ENCODE results near the gene MEDAG. TPM values are rescaled to one million over a fixed set of nuclear protein-coding genes. Genes with fewer than 3 reads are reported as not detected.

Gene MEDAG
- polyA plus RNA-seq, 4 donors, result 0.34 to 21.4 (median 1.6) TPM

DNA sequence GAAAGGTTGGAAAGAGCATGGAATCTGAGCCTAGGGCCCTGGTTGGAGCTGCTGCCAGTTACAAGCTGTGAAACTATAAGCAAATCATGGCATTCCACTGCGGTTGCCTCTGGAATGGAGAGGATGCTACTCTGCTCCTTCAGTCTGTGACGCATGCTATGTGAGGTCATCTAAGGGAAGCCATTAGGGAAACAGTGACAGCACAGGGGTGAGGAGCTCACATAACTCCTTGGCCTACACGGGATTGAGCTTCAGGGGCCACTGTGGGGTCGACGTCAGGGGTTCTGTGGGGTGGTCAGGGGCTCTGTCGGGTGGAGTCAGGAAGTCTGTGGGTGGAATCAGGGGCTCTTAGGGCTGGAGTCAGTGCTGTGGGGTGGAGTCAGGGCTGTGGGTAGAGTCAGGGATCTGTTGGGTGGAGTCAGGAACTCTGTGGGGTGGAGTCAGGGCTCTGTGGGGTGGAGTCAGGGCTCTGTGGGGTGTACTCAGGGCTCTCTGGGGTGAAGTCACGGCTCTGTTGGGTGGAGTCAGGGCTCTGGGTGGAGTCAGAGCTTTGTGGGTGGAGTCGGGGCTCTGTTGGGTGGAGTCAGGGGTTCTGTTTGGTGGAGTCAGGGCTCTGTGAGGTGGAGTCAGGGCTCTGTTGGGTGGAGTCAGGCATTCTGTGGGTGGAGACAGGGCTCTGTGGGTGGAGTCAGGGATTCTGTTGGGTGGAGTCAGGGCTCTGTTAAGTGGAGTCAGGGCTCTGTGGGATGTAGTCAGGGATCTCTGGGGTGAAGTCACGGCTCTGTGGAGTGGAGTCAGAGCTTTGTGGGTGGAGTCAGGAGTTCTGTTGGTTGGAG, 35.8 kb upstream of the MEDAG start:
- peak; percentile 37 to 51 for DNase-seq
- Histone ChIP-seq H3K36me3 (ENCODE audit: control insufficient read depth in 3 of 3, insufficient read depth in 2 of 3, low read depth in 1 of 3, low read length in 3 of 3) (no peaks in the 10 kb centered on the region), H3K27me3 (ENCODE audit: control insufficient read depth in 3 of 3, insufficient read depth in 3 of 3, low read length in 3 of 3) (no peaks in the 10 kb centered on the region), H3K4me1 (ENCODE audit: control insufficient read depth in 3 of 3, insufficient read depth in 2 of 3, low read depth in 1 of 3, low read length in 2 of 3) (peaks cover 0 to 11% (median 3%) of the 10 kb centered on the region in 3 donors), H3K9me3 (ENCODE audit: control insufficient read depth in 2 of 2, insufficient read depth in 1 of 2, low read depth in 1 of 2, low read length in 1 of 2) (no peaks in the 10 kb centered on the region), H3K4me3 (ENCODE audit: low read depth in 1 of 3, low read length in 3 of 3) (no peak overlapping the region), H3K27ac (ENCODE audit: low read depth in 1 of 3, low read length in 2 of 3) (peak overlapping the region in 2 of 3 donors; percentile 53 to 84)
- 56 to 74% (median 69%) methylated on average over 9 of the region's 9 CpGs for WGBS, 3 donors
- FAIRE-seq, result no peak

DNA sequence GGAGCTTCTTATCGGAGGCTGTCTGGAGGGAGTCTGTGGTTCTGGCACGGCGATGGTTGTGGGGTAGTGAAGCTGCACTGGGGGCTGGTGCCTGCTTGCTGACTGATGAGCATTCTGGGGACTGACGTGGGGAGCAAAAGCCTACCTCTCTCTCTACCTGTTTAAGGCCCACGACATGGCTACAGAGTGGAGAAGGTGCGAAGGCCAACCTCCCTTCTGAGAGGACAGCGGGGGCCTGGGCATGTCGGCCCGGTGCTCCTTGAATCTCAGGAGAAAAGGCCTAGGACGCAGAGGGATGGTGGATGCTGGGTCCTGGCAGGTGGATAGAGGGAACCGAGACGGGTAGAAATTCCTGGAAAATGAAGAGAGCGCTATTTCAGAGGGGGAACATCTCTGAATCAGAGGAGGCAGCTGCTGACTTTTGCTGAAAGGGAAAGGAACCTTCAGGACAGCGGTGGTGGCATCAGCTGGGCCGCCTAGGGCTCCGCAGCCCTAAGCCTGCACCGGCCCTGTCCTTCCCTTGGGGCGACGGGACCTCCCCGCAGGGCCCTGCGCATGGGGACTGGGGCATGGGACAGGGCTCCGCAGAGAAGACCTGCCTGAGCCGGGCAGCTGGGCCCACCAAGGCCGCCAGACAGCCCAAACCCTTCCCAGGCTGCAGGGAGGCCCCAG, 35.0 kb upstream of the MEDAG start:
- Histone ChIP-seq H3K4me1 (ENCODE audit: control insufficient read depth in 3 of 3, insufficient read depth in 2 of 3, low read depth in 1 of 3, low read length in 2 of 3) (peaks cover 0 to 7% (median 3%) of the 10 kb centered on the region in 3 donors), H3K9me3 (ENCODE audit: control insufficient read depth in 2 of 2, insufficient read depth in 1 of 2, low read depth in 1 of 2, low read length in 1 of 2) (no peaks in the 10 kb centered on the region), H3K27ac (ENCODE audit: low read depth in 1 of 3, low read length in 2 of 3) (peak overlapping the region in 2 of 3 donors; percentile 50 to 84), H3K4me3 (ENCODE audit: low read depth in 1 of 3, low read length in 3 of 3) (no peak overlapping the region), H3K27me3 (ENCODE audit: control insufficient read depth in 3 of 3, insufficient read depth in 3 of 3, low read length in 3 of 3) (no peaks in the 10 kb centered on the region), H3K36me3 (ENCODE audit: control insufficient read depth in 3 of 3, insufficient read depth in 2 of 3, low read depth in 1 of 3, low read length in 3 of 3) (no peaks in the 10 kb centered on the region)
- WGBS, 3 donors, result 95 to 96% (median 96%) methylated on average over 19 to 24 of the region's 24 CpGs
- no peak for DNase-seq
- no peak for FAIRE-seq

DNA sequence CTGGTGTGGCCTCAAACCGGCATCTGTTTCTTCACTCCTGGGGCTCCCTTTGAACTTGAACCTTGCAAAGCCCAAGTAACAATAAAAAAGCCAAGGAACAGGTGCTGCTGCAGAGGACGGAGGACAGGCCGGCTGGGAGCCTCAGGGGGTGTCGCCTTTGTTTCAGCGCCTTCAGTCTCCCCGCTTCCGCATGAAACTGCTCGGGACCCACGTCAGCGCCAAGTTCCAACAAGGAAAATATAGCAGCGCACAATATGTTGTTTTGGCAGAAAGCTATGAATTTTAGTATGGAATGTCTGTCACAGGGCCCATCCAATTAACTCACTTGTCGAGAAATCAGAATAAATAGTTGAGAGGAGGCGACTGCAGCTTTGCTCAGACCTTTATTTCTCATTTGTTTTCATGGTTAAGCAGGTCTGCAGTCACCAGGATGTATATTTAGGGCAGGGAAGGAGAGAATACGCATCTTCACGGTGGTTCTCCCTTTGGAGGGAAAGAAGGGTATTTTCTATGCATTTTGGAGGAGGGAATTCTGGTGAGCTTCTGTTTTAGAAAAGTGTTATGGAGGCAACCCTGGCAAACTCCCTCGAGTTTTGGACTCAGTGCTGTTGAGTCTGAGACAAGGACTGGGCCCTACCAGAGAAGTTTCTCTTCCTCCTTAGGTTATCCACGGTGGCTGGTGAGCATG, 34.3 kb upstream of the MEDAG start:
- Histone ChIP-seq H3K27me3 (ENCODE audit: control insufficient read depth in 3 of 3, insufficient read depth in 3 of 3, low read length in 3 of 3) (no peaks in the 10 kb centered on the region), H3K36me3 (ENCODE audit: control insufficient read depth in 3 of 3, insufficient read depth in 2 of 3, low read depth in 1 of 3, low read length in 3 of 3) (no peaks in the 10 kb centered on the region), H3K9me3 (ENCODE audit: control insufficient read depth in 2 of 2, insufficient read depth in 1 of 2, low read depth in 1 of 2, low read length in 1 of 2) (no peaks in the 10 kb centered on the region), H3K4me3 (ENCODE audit: low read depth in 1 of 3, low read length in 3 of 3) (no peak overlapping the region), H3K27ac (ENCODE audit: low read depth in 1 of 3, low read length in 2 of 3) (peak overlapping the region in 1 of 3 donors; percentile 27), H3K4me1 (ENCODE audit: control insufficient read depth in 3 of 3, insufficient read depth in 2 of 3, low read depth in 1 of 3, low read length in 2 of 3) (peaks cover 0 to 7% (median 3%) of the 10 kb centered on the region in 3 donors)
- DNase-seq, result no peak
- WGBS, 3 donors, result 80 to 84% (median 83%) methylated on average over 17 of the region's 17 CpGs
- FAIRE-seq, result no peak

DNA sequence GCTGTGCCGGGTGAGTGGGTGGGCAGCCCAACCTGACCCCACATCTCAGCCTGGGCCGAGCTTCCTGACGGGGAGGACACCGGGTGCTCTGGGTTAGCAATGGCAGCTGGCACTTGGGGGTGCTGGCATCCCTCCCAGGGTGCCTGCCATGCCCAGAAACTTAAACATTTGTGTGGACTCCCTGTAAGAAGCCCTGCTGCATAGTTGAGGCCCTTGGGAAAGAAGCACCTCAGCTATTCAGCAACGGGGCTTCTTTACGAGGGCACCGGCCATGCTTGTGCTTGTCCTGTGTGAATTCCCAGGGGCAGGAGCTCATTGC, 33.8 kb upstream of the MEDAG start:
- WGBS, 3 donors, result 86 to 90% (median 86%) methylated on average over 7 of the region's 7 CpGs
- no peak overlapping the region for H3K4me3 ChIP-seq (ENCODE audit: low read depth in 1 of 3, low read length in 3 of 3)
- FAIRE-seq, result no peak
- no peaks in the 10 kb centered on the region for H3K36me3 ChIP-seq (ENCODE audit: control insufficient read depth in 3 of 3, insufficient read depth in 2 of 3, low read depth in 1 of 3, low read length in 3 of 3)
- no peak for DNase-seq
- H3K9me3 ChIP-seq (ENCODE audit: control insufficient read depth in 2 of 2, insufficient read depth in 1 of 2, low read depth in 1 of 2, low read length in 1 of 2), result no peaks in the 10 kb centered on the region
- H3K27me3 ChIP-seq (ENCODE audit: control insufficient read depth in 3 of 3, insufficient read depth in 3 of 3, low read length in 3 of 3), result no peaks in the 10 kb centered on the region
- peak overlapping the region in 1 of 3 donors; percentile 27 for H3K27ac ChIP-seq (ENCODE audit: low read depth in 1 of 3, low read length in 2 of 3)
- peaks cover 0 to 7% (median 3%) of the 10 kb centered on the region in 3 donors for H3K4me1 ChIP-seq (ENCODE audit: control insufficient read depth in 3 of 3, insufficient read depth in 2 of 3, low read depth in 1 of 3, low read length in 2 of 3)

- peak overlapping the region in 1 of 3 donors; percentile 27 for H3K27ac ChIP-seq (ENCODE audit: low read depth in 1 of 3, low read length in 2 of 3)
- H3K9me3 ChIP-seq (ENCODE audit: control insufficient read depth in 2 of 2, insufficient read depth in 1 of 2, low read depth in 1 of 2, low read length in 1 of 2), result no peaks in the 10 kb centered on the region
- H3K36me3 ChIP-seq (ENCODE audit: control insufficient read depth in 3 of 3, insufficient read depth in 2 of 3, low read depth in 1 of 3, low read length in 3 of 3), result no peaks in the 10 kb centered on the region
- H3K4me1 ChIP-seq (ENCODE audit: control insufficient read depth in 3 of 3, insufficient read depth in 2 of 3, low read depth in 1 of 3, low read length in 2 of 3), result peaks cover 0 to 7% (median 3%) of the 10 kb centered on the region in 3 donors
- no peak overlapping the region for H3K4me3 ChIP-seq (ENCODE audit: low read depth in 1 of 3, low read length in 3 of 3)
- no peak for FAIRE-seq
- 31 to 56% (median 51%) methylated on average over 6 of the region's 6 CpGs for WGBS, 3 donors
- peak in 1 of 2 donors; percentile 34 for DNase-seq
- no peaks in the 10 kb centered on the region for H3K27me3 ChIP-seq (ENCODE audit: control insufficient read depth in 3 of 3, insufficient read depth in 3 of 3, low read length in 3 of 3)
Measured at GRCh38 chr13:30872685-30873461, 33.2 kb upstream of the MEDAG start.

DNA sequence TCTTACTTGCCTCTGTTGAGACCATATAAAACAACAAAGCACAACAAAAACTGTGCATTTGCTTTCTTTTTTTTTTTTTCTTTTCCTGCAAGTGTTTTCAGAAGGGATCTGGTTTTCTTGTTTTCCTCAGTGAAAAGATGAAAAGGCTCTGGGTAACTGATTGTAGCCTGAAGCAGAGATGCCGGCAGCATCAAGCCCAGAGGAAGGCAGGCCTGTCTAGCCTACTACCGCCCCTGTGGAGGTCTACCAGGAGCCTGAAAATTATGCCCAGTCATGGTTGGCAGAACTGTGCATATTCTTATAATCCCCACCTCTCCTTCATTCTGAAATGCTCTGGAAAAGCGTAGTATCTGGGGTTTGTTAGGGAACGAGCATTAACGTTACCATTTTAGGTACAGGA, 32.6 kb upstream of the MEDAG start:
- Histone ChIP-seq H3K4me1 (ENCODE audit: control insufficient read depth in 3 of 3, insufficient read depth in 2 of 3, low read depth in 1 of 3, low read length in 2 of 3) (peaks cover 0 to 7% (median 3%) of the 10 kb centered on the region in 3 donors), H3K4me3 (ENCODE audit: low read depth in 1 of 3, low read length in 3 of 3) (no peak overlapping the region), H3K27ac (ENCODE audit: low read depth in 1 of 3, low read length in 2 of 3) (peak overlapping the region in 1 of 3 donors; percentile 40), H3K36me3 (ENCODE audit: control insufficient read depth in 3 of 3, insufficient read depth in 2 of 3, low read depth in 1 of 3, low read length in 3 of 3) (no peaks in the 10 kb centered on the region), H3K27me3 (ENCODE audit: control insufficient read depth in 3 of 3, insufficient read depth in 3 of 3, low read length in 3 of 3) (no peaks in the 10 kb centered on the region), H3K9me3 (ENCODE audit: control insufficient read depth in 2 of 2, insufficient read depth in 1 of 2, low read depth in 1 of 2, low read length in 1 of 2) (no peaks in the 10 kb centered on the region)
- WGBS, 3 donors, result 86 to 96% (median 90%) methylated on average over 5 of the region's 5 CpGs
- no peak for DNase-seq
- no peak for FAIRE-seq

GRCh38 chr13:30874111-30874510, 32.0 kb upstream of the MEDAG start:
- Histone ChIP-seq H3K4me1 (ENCODE audit: control insufficient read depth in 3 of 3, insufficient read depth in 2 of 3, low read depth in 1 of 3, low read length in 2 of 3) (peaks cover 0 to 7% (median 3%) of the 10 kb centered on the region in 3 donors), H3K9me3 (ENCODE audit: control insufficient read depth in 2 of 2, insufficient read depth in 1 of 2, low read depth in 1 of 2, low read length in 1 of 2) (no peaks in the 10 kb centered on the region), H3K36me3 (ENCODE audit: control insufficient read depth in 3 of 3, insufficient read depth in 2 of 3, low read depth in 1 of 3, low read length in 3 of 3) (no peaks in the 10 kb centered on the region), H3K4me3 (ENCODE audit: low read depth in 1 of 3, low read length in 3 of 3) (no peak overlapping the region), H3K27ac (ENCODE audit: low read depth in 1 of 3, low read length in 2 of 3) (no peak overlapping the region), H3K27me3 (ENCODE audit: control insufficient read depth in 3 of 3, insufficient read depth in 3 of 3, low read length in 3 of 3) (no peaks in the 10 kb centered on the region)
- FAIRE-seq (no peak), DNase-seq (no peak)
- WGBS, 3 donors, result 64 to 84% (median 67%) methylated on average over 6 of the region's 6 CpGs

DNA sequence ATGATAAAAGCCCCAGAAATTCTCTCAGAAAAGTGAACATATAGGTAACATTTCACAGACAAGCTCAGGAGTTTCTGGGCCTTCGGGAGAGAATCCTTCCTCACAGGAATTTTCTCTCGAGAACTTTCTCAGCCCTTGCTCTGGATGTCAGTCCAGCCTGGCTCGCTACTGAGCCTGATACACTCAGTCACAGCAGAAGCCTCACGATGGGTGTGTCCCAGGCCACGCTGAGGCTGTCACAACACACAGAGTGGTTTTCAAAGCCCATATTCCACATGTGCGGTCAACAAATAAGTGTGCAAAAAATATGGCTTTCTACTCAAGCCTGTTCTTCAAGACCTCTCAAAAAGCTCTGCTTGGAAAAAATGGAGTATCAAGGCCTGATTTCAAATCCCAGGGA, 31.5 kb upstream of the MEDAG start:
- H3K36me3 ChIP-seq (ENCODE audit: control insufficient read depth in 3 of 3, insufficient read depth in 2 of 3, low read depth in 1 of 3, low read length in 3 of 3), result no peaks in the 10 kb centered on the region
- no peak overlapping the region for H3K4me3 ChIP-seq (ENCODE audit: low read depth in 1 of 3, low read length in 3 of 3)
- no peaks in the 10 kb centered on the region for H3K9me3 ChIP-seq (ENCODE audit: control insufficient read depth in 2 of 2, insufficient read depth in 1 of 2, low read depth in 1 of 2, low read length in 1 of 2)
- no peak for DNase-seq
- H3K4me1 ChIP-seq (ENCODE audit: control insufficient read depth in 3 of 3, insufficient read depth in 2 of 3, low read depth in 1 of 3, low read length in 2 of 3), result peaks cover 0 to 4% (median 3%) of the 10 kb centered on the region in 3 donors
- 83 to 93% (median 91%) methylated on average over 6 of the region's 6 CpGs for WGBS, 3 donors
- no peaks in the 10 kb centered on the region for H3K27me3 ChIP-seq (ENCODE audit: control insufficient read depth in 3 of 3, insufficient read depth in 3 of 3, low read length in 3 of 3)
- FAIRE-seq, result no peak
- no peak overlapping the region for H3K27ac ChIP-seq (ENCODE audit: low read depth in 1 of 3, low read length in 2 of 3)

Measured in small intestine (tissue), 7 donors.